Effector memory CD8-positive, alpha-beta T cell (primary cell): ENCODE measurements around the gene FAM171A1.
"Not testable (repeated sequence)": the region's sequence is repeated elsewhere in the genome, so short reads cannot be mapped to it uniquely, and the experiment has no call there.

Experiments
- ATAC-seq: fragments of 150-1000 bp; cut with Tn5 transposase; replicated peaks from 2 replicates; pipeline ENCODE4 v1.10.0; 2021; ENCODE audit warnings: mild to moderate bottlenecking, moderate library complexity
- DNase-seq, 3 experiments: peaks; one replicate each; pipeline ENCODE4 v3.0.0; 2021
- H3K27ac Mint-ChIP-seq, 2 donors: one replicate each; pipeline ENCODE4 v1.8.0; 2022; ENCODE audit warnings: mild to moderate bottlenecking in 2 of 2, mixed read lengths in 2 of 2, moderate library complexity in 2 of 2
- H3K27me3 Mint-ChIP-seq, 2 donors: one replicate each; pipeline ENCODE4 v1.8.0; 2022; ENCODE audit warnings: mixed read lengths in 2 of 2
- H3K36me3 Mint-ChIP-seq: one replicate; pipeline ENCODE4 v1.8.0; 2022; ENCODE audit warnings: mild to moderate bottlenecking, moderate library complexity, mixed read lengths; ENCODE audit not compliant: insufficient read depth
- H3K4me1 Mint-ChIP-seq, 2 donors: one replicate each; pipeline ENCODE4 v1.8.0; 2022; ENCODE audit warnings: low read depth in 2 of 2, mixed read lengths in 2 of 2
- H3K4me3 Mint-ChIP-seq, 2 donors: one replicate each; pipeline ENCODE4 v1.8.0; 2022; ENCODE audit warnings: mild to moderate bottlenecking in 2 of 2, mixed read lengths in 2 of 2, moderate library complexity in 2 of 2
- H3K9me3 Mint-ChIP-seq, 2 donors: one replicate each; pipeline ENCODE4 v1.8.0; 2022; ENCODE audit warnings: mixed read lengths in 2 of 2

The FAM171A1 gene

GRCh38 chr10:15296701-15297100 lies 74.4 kb downstream of the FAM171A1 start:
- Mint-ChIP-seq H3K4me1 (no peaks in the 10 kb centered on the region), H3K27ac (no peak overlapping the region)

GRCh38 chr10:15295537-15296325 lies 75.4 kb downstream of the FAM171A1 start:
- H3K4me3 Mint-ChIP-seq: no peak overlapping the region
- no peak for ATAC-seq
- no peak for DNase-seq

More at GRCh38 chr10:15296701-15297100, 74.4 kb downstream of the FAM171A1 start:
- no peak for DNase-seq
- peaks cover 42 to 47% of the 10 kb centered on the region in 2 donors for H3K27me3 Mint-ChIP-seq
- no peaks in the 10 kb centered on the region for H3K9me3 Mint-ChIP-seq
- no peak for ATAC-seq
- H3K4me3 Mint-ChIP-seq: no peak overlapping the region
- peaks cover 3% of the 10 kb centered on the region for H3K36me3 Mint-ChIP-seq

DNA sequence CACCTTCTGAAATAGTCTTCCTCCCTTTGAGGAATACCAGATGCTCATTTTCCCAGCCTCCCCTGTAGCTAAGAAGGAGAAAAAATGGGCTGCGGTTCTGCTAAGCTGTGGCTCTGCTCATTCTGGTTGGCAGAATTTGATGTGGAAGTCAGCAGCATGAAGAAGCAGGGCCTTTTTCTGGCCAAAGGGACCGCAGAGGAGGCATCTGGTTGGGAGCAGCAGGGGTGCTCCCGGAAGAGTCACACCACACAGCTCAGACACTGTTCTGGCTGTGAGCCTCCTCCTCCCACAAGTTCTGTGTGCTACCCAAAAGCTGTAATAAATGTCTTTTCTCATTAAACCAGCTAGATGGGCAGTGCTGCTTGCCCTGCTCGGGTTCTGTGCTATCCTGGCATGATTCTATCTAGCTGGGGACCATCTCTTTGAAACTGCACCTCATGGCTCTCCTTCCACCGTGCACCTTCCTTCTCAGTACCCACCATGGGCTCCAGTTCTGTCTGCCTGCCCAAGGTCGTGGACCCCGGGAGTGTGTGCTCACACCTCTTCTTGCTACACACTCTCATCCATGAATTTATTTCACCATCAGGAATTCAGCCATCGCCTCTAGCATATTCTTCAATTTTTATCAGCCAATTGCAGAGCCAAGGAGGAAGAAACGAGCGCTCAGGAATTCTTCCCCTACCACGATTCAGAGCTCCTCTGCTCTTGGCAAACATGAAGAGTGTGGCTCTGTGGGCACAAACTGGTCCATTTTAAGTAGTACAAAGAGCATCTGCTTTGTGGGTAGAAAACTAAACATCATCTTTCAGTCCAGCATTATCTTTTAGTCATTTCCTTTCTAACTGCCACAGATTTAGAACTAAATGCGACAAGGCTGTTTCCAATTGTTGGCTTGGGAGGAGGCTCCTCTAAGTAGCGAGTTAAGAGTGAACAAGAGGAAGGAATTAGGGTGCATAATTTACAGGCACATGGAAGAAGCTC lies 76.9 kb downstream of the FAM171A1 start:
- ATAC-seq (no peak), DNase-seq (no peak)
- H3K9me3 Mint-ChIP-seq: no peaks in the 10 kb centered on the region
- H3K27me3 Mint-ChIP-seq: peaks cover 48 to 54% of the 10 kb centered on the region in 2 donors
- H3K4me3 Mint-ChIP-seq: no peak overlapping the region
- peaks cover 3% of the 10 kb centered on the region for H3K36me3 Mint-ChIP-seq
- H3K4me1 Mint-ChIP-seq: no peaks in the 10 kb centered on the region
- H3K27ac Mint-ChIP-seq: no peak overlapping the region

More at GRCh38 chr10:15295537-15296325, 75.4 kb downstream of the FAM171A1 start:
- Mint-ChIP-seq H3K27me3 (peaks cover 42 to 48% of the 10 kb centered on the region in 2 donors), H3K4me1 (no peaks in the 10 kb centered on the region), H3K36me3 (peaks cover 3% of the 10 kb centered on the region), H3K27ac (peak overlapping the region in 1 of 2 donors; percentile 87), H3K9me3 (no peaks in the 10 kb centered on the region)

GRCh38 chr10:15290671-15291070 lies 80.4 kb downstream of the FAM171A1 start:
- H3K27ac Mint-ChIP-seq: no peak overlapping the region
- DNase-seq (no peak), ATAC-seq (no peak)
- H3K27me3 Mint-ChIP-seq: peaks cover 28 to 38% of the 10 kb centered on the region in 2 donors
- no peak overlapping the region for H3K4me3 Mint-ChIP-seq
- H3K36me3 Mint-ChIP-seq: no peaks in the 10 kb centered on the region
- no peaks in the 10 kb centered on the region for H3K9me3 Mint-ChIP-seq
- H3K4me1 Mint-ChIP-seq: no peaks in the 10 kb centered on the region

- Mint-ChIP-seq H3K9me3 (no peaks in the 10 kb centered on the region), H3K4me1 (no peaks in the 10 kb centered on the region), H3K36me3 (no peaks in the 10 kb centered on the region), H3K4me3 (no peak overlapping the region), H3K27ac (no peak overlapping the region), H3K27me3 (peaks cover 23 to 33% of the 10 kb centered on the region in 2 donors)
- ATAC-seq: no peak
- no peak for DNase-seq
Observed at GRCh38 chr10:15290150-15290549, 80.9 kb downstream of the FAM171A1 start.

- ATAC-seq (no peak), DNase-seq (no peak)
- H3K27ac Mint-ChIP-seq: peak overlapping the region in 1 of 2 donors; percentile 19
- H3K4me3 Mint-ChIP-seq: no peak overlapping the region
- no peaks in the 10 kb centered on the region for H3K9me3 Mint-ChIP-seq
- H3K27me3 Mint-ChIP-seq: peaks cover 0 to 10% of the 10 kb centered on the region in 2 donors
- no peaks in the 10 kb centered on the region for H3K36me3 Mint-ChIP-seq
- peaks cover 0 to 3% of the 10 kb centered on the region in 2 donors for H3K4me1 Mint-ChIP-seq
Observed at GRCh38 chr10:15280974-15281373, 90.1 kb downstream of the FAM171A1 start.

DNA sequence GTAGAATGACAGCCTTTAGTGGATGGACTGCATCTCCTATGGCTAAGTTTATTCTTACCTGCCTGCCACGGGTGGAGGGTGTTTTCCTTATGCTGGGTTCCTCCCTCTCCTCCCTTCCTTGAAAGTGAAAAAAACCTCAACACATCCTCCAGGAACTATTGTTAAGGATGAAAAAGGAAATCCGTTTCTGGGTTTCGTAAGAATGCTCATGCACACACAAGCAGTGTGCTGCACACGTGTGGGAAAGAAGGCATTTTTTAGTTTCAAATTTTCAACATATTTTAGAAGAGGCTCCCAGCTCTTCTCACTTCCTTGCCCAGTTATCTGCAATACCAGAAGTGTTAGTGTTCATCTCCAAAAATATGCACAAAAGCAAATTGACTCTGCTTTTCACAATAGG lies 90.6 kb downstream of the FAM171A1 start:
- DNase-seq (no peak), ATAC-seq (no peak)
- Mint-ChIP-seq H3K27me3 (peaks cover 0 to 10% of the 10 kb centered on the region in 2 donors), H3K36me3 (no peaks in the 10 kb centered on the region), H3K27ac (no peak overlapping the region), H3K4me1 (peaks cover 0 to 3% of the 10 kb centered on the region in 2 donors), H3K9me3 (no peaks in the 10 kb centered on the region), H3K4me3 (no peak overlapping the region)

- no peak overlapping the region for H3K4me3 Mint-ChIP-seq
- H3K4me1 Mint-ChIP-seq: peaks cover 0 to 3% of the 10 kb centered on the region in 2 donors
- H3K9me3 Mint-ChIP-seq: no peaks in the 10 kb centered on the region
- no peak for DNase-seq
- H3K27ac Mint-ChIP-seq: no peak overlapping the region
- no peaks in the 10 kb centered on the region for H3K36me3 Mint-ChIP-seq
- no peak for ATAC-seq
- peaks cover 0 to 10% of the 10 kb centered on the region in 2 donors for H3K27me3 Mint-ChIP-seq
Observed at GRCh38 chr10:15279236-15279635, 91.9 kb downstream of the FAM171A1 start.

GRCh38 chr10:15278786-15279185 lies 92.3 kb downstream of the FAM171A1 start:
- H3K36me3 Mint-ChIP-seq: no peaks in the 10 kb centered on the region
- peaks cover 0 to 7% of the 10 kb centered on the region in 2 donors for H3K27me3 Mint-ChIP-seq
- no peak overlapping the region for H3K27ac Mint-ChIP-seq
- ATAC-seq (no peak), DNase-seq (no peak)
- H3K9me3 Mint-ChIP-seq: no peaks in the 10 kb centered on the region
- H3K4me1 Mint-ChIP-seq: peaks cover 0 to 3% of the 10 kb centered on the region in 2 donors
- no peak overlapping the region for H3K4me3 Mint-ChIP-seq

GRCh38 chr10:15276039-15276438 lies 95.0 kb downstream of the FAM171A1 start:
- not testable (repeated sequence) for DNase-seq, H3K36me3 Mint-ChIP-seq, H3K4me1 Mint-ChIP-seq, H3K27ac Mint-ChIP-seq, ATAC-seq, H3K9me3 Mint-ChIP-seq, H3K4me3 Mint-ChIP-seq
- H3K27me3 Mint-ChIP-seq: peaks cover 0 to 12% of the 10 kb centered on the region in 2 donors

GRCh38 chr10:15269838-15270237 lies 101.3 kb downstream of the FAM171A1 start:
- not testable (repeated sequence) for H3K27ac Mint-ChIP-seq, H3K36me3 Mint-ChIP-seq, ATAC-seq, H3K9me3 Mint-ChIP-seq, H3K4me3 Mint-ChIP-seq, H3K4me1 Mint-ChIP-seq, DNase-seq
- peaks cover 6 to 24% of the 10 kb centered on the region in 2 donors for H3K27me3 Mint-ChIP-seq

- no peak overlapping the region for H3K4me3 Mint-ChIP-seq
- ATAC-seq (no peak), DNase-seq (no peak)
- peaks cover 1 to 24% of the 10 kb centered on the region in 2 donors for H3K27me3 Mint-ChIP-seq
- no peaks in the 10 kb centered on the region for H3K9me3 Mint-ChIP-seq
- H3K4me1 Mint-ChIP-seq: no peaks in the 10 kb centered on the region
- H3K36me3 Mint-ChIP-seq: no peaks in the 10 kb centered on the region
- peak overlapping the region in 1 of 2 donors; percentile 4 for H3K27ac Mint-ChIP-seq
Observed at GRCh38 chr10:15267496-15267895, 103.6 kb downstream of the FAM171A1 start.

GRCh38 chr10:15266117-15266516 lies 105.0 kb downstream of the FAM171A1 start:
- no peaks in the 10 kb centered on the region for H3K36me3 Mint-ChIP-seq
- H3K4me3 Mint-ChIP-seq: no peak overlapping the region
- H3K27me3 Mint-ChIP-seq: peaks cover 0 to 24% of the 10 kb centered on the region in 2 donors
- no peak for ATAC-seq
- H3K27ac Mint-ChIP-seq: no peak overlapping the region
- no peaks in the 10 kb centered on the region for H3K4me1 Mint-ChIP-seq
- no peaks in the 10 kb centered on the region for H3K9me3 Mint-ChIP-seq
- no peak for DNase-seq
